Choroid plexus epithelial cell (primary cell): ENCODE data around the gene SBDS.
A peak's percentile ranks its signal among the peaks of the same experiment; 100 is the strongest.
"Not testable (repeated sequence)": the region's sequence is repeated elsewhere in the genome, so short reads cannot be mapped to it uniquely, and the experiment has no call there.

Experiments
- DNase-seq: peaks from one replicate; pipeline ENCODE4 v3.0.0-alpha.2; 2010; ENCODE audit warnings: low read depth
- H3K4me3 ChIP-seq: 2 replicates; pipeline ENCODE4 v1.5.1; 2011; ENCODE audit warnings: low read depth, mild to moderate bottlenecking, control low read depth, low read length, moderate library complexity
- TF ChIP-seq, protein P1 (sequence below): conservative IDR thresholded peaks from 2 replicates; pipeline ENCODE4 v1.5.1; 2011; ENCODE audit warnings: low read depth, mild to moderate bottlenecking, control low read depth, inconsistent platforms, low read length, moderate library complexity

The SBDS gene

GRCh38 chr7:66994691-66995049 lies 716 bp downstream of the SBDS start:
- peak overlapping the region; percentile 74 for H3K4me3 ChIP-seq
- peak; percentile 81 for DNase-seq

GRCh38 chr7:66994051-66994450 lies 1.3 kb downstream of the SBDS start:
- DNase-seq: not testable (repeated sequence)
- peak overlapping the region; percentile 74 for H3K4me3 ChIP-seq

More at GRCh38 chr7:66994691-66995049, 716 bp downstream of the SBDS start:
- TF ChIP-seq, protein P1, sequence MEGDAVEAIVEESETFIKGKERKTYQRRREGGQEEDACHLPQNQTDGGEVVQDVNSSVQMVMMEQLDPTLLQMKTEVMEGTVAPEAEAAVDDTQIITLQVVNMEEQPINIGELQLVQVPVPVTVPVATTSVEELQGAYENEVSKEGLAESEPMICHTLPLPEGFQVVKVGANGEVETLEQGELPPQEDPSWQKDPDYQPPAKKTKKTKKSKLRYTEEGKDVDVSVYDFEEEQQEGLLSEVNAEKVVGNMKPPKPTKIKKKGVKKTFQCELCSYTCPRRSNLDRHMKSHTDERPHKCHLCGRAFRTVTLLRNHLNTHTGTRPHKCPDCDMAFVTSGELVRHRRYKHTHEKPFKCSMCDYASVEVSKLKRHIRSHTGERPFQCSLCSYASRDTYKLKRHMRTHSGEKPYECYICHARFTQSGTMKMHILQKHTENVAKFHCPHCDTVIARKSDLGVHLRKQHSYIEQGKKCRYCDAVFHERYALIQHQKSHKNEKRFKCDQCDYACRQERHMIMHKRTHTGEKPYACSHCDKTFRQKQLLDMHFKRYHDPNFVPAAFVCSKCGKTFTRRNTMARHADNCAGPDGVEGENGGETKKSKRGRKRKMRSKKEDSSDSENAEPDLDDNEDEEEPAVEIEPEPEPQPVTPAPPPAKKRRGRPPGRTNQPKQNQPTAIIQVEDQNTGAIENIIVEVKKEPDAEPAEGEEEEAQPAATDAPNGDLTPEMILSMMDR: peak; percentile 46

DNA sequence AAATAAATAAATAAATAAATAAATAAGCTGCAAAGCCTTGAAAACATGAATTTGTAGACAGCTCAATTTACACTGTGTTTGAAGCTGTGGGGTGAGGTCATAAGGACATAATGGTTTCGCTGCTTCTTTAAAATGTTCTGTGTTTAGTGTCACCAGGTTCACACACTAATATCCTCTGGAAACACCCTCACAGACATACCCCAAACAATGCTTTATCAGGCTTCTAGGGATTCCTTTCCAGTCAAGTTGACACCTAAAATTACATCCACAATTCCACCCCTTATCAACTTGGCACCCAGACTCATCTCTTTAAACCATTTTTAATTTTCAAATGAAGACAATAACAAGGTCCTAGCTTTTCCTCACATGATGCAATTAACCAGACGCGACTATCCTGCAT lies 5.8 kb downstream of the SBDS start:
- DNase-seq: not testable (repeated sequence)

DNA sequence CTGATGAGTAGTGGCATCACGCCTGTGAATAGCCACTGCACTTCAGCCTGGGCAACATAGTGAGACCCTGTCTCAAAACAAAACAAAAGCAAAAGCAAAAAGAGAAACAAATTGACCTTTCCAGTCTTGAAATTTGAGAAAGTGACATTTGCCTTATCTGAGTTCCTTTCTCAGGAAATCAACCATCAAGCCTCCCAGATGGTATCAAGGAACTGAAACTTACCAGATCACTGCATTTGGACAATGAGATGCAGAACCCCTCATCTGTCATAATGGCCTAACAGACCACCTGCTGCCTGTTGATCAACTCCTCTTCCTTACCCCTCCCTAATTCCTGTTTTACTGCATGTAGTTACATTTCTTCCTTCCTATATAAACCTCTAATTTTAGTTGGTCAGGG lies 15.1 kb downstream of the SBDS start:
- not testable (repeated sequence) for DNase-seq, H3K4me3 ChIP-seq

More for the DNA sequence above, 5.8 kb downstream of the SBDS start:
- H3K4me3 ChIP-seq: not testable (repeated sequence)

- not testable (repeated sequence) for DNase-seq, H3K4me3 ChIP-seq
These were observed 16.4 kb downstream of the SBDS start for GRCh38 chr7:66979013-66979412.

DNA sequence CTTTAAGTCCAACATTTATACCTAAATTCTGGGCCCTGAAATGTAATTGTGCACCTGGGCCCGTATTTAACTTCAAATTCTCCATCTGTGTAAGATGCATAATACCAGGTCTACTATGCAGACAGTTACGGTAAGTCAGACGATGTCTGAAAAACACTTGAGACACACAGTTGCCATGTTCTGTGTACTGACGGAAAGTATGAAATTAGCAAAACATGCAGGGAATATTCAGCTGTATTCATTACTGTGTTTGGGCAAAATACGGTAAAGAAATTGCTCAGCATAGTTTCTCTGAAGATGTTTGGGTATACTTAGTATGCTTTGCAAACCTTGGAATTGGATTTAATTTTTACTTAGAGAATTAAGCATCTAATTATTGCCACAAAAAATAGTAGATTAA lies 17.1 kb downstream of the SBDS start:
- H3K4me3 ChIP-seq, DNase-seq: not testable (repeated sequence)

- DNase-seq: no peak
- no peak overlapping the region for H3K4me3 ChIP-seq
- TF ChIP-seq, protein P1: no peak
These were observed 20.3 kb downstream of the SBDS start for GRCh38 chr7:66974986-66975590.

GRCh38 chr7:66970310-66970709 lies 25.1 kb downstream of the SBDS start:
- TF ChIP-seq, protein P1: no peak
- DNase-seq: no peak
- no peak overlapping the region for H3K4me3 ChIP-seq

GRCh38 chr7:66969001-66969400 lies 26.4 kb downstream of the SBDS start:
- DNase-seq: not testable (repeated sequence)

DNA sequence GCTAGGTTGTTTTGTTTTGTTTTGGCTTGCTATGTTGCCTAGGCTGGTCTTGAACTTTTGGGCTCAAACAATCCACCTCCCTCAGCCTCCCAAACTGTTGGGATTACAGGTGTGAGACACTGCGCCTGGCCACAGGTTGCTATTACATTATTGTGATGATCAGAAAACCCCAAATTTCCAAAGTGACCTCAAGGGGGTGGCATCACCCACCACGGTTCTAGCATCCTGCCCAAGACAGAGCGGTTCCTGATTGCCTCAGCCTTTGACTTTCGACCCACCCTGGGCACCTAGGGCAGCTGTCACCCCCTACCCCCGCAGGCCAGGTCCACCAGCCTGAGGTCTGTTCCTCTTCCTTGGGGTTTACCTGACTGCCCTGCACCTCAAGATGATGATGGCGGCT lies 28.4 kb downstream of the SBDS start:
- TF ChIP-seq, protein P1: no peak
- no peak for DNase-seq
- no peak overlapping the region for H3K4me3 ChIP-seq

More at GRCh38 chr7:66969001-66969400, 26.4 kb downstream of the SBDS start:
- H3K4me3 ChIP-seq: not testable (repeated sequence)
